Esophagus muscularis mucosa (tissue), 4 donors: ENCODE results near the gene KANSL3. TPM values are rescaled to one million over a fixed set of nuclear protein-coding genes. Genes with fewer than 3 reads are reported as not detected.
"Not testable (repeated sequence)": the region's sequence is repeated elsewhere in the genome, so short reads cannot be mapped to it uniquely, and the experiment has no call there.

Experiments used
- DNase-seq: peaks from one replicate; pipeline ENCODE4 v3.0.0-alpha.2; 2017; ENCODE audit errors: extremely low spot score
- H3K27ac ChIP-seq, 4 donors: fragments of 200-600 bp; sonication (generic); replicated peaks in 1 of 4; 1 replicate in 3 of 4; 2 replicates in 1 of 4; pipeline ENCODE4 v1.5.1; 2016 to 2019; ENCODE audit warnings: mild to moderate bottlenecking in 1 of 4
- H3K27me3 ChIP-seq, 4 donors: fragments of 200-600 bp; sonication (generic); one replicate each; pipeline versions ENCODE4 v1.5.1 to v1.6.0; 2016 to 2019
- H3K36me3 ChIP-seq, 4 donors: fragments of 200-600 bp; sonication (generic); one replicate each; pipeline ENCODE4 v1.5.1; 2016 to 2019
- H3K4me1 ChIP-seq, 4 donors: fragments of 200-600 bp; sonication (generic); one replicate each; pipeline ENCODE4 v1.5.1; 2016 to 2019
- H3K4me3 ChIP-seq, 4 donors: fragments of 200-600 bp; sonication (generic); 1 replicate in 2 of 4; 2 replicates in 2 of 4; pipeline ENCODE4 v1.5.1; 2016 to 2019; ENCODE audit warnings: mild to moderate bottlenecking in 4 of 4, moderate library complexity in 1 of 4
- H3K9me3 ChIP-seq, 4 donors: fragments of 200-600 bp; sonication (generic); 1 replicate in 3 of 4; 2 replicates in 1 of 4; pipeline ENCODE4 v1.5.1; 2016 to 2019
- CTCF ChIP-seq, 3 experiments: fragments of 200-600 bp in 2 of 3; fragments of 450-650 bp in 1 of 3; sonication (generic) in 2 of 3; IDR thresholded peaks; one replicate each; pipeline ENCODE4 v1.5.1; 2017 to 2019; ENCODE audit warnings: antibody characterized with exemption in 3 of 3, mild to moderate bottlenecking in 2 of 3, moderate library complexity in 1 of 3
- EP300 ChIP-seq: sonication (generic); formaldehyde crosslinking; IDR thresholded peaks from one replicate; pipeline ENCODE4 v1.6.1; 2017; ENCODE audit warnings: antibody characterized with exemption
- POLR2A ChIP-seq: fragments of 450-650 bp; IDR thresholded peaks from one replicate; pipeline ENCODE4 v1.6.1; 2017; ENCODE audit warnings: antibody characterized with exemption, moderate library complexity, mild to moderate bottlenecking, low read depth
- POLR2AphosphoS5 ChIP-seq, 2 donors: sonication (generic); formaldehyde crosslinking; IDR thresholded peaks; one replicate each; pipeline ENCODE4 v1.6.1; 2017; ENCODE audit warnings: antibody characterized with exemption in 2 of 2
- WGBS: methylation state at CpG from one replicate; pipeline ENCODE4 v1.1.5; 2018; 5-methylcytosine and 5-hydroxymethylcytosine counted together
- intact Hi-C: fragments of 100-400 bp; cut with DNase I; formaldehyde crosslinking; loops from one replicate; pipeline ENCODE4 v1.15.1; 2023
- total RNA-seq, 4 donors: library from RNA; depleted of rRNA; stranded (reverse); fragments of >200 nt; gene quantifications; one replicate each; pipeline versions ENCODE4 v1.1.0 to v1.2.1, GENCODE V29; 2016

Gene KANSL3
- total RNA-seq, 4 donors from 2014 or later, result 54.2 to 63.1 (median 59.5) TPM

DNA sequence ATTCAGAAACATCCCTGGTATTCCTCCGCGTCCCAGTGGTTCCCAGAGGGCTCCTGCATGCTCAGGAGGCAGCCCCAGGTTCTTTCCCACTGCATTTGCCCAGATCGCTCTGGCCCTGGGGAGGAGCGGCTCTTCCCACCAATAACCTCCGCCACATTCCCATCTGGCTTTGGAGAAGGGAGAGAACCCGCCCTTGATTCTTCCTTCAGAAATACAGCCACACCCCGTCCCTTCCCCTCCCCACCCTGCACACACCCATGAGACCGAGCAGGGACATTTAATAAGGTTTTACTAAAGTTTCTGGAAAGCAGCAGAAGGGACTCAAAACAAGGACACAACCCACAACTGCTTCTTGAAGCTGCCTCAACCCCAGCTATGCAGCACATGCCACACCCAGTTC lies 79.6 kb downstream of the KANSL3 start:
- H3K36me3 ChIP-seq, result peaks cover 0 to 2% (median 0%) of the 10 kb centered on the region in 4 donors
- no peak overlapping the region for H3K4me3 ChIP-seq
- intact Hi-C loops, result no loop called here
- no peaks in the 10 kb centered on the region for H3K27me3 ChIP-seq
- no peak for TF ChIP-seq POLR2A
- TF ChIP-seq POLR2AphosphoS5 (IDR thresholded peaks at IDR 0.05), result no peak
- TF ChIP-seq CTCF (IDR thresholded peaks at IDR 0.05), result no peak
- no peak for TF ChIP-seq EP300
- 90% methylated on average over 8 of the region's 8 CpGs for WGBS
- DNase-seq, result no peak
- no peak overlapping the region for H3K27ac ChIP-seq
- no peaks in the 10 kb centered on the region for H3K9me3 ChIP-seq
- peaks cover 8 to 15% (median 13%) of the 10 kb centered on the region in 4 donors for H3K4me1 ChIP-seq

DNA sequence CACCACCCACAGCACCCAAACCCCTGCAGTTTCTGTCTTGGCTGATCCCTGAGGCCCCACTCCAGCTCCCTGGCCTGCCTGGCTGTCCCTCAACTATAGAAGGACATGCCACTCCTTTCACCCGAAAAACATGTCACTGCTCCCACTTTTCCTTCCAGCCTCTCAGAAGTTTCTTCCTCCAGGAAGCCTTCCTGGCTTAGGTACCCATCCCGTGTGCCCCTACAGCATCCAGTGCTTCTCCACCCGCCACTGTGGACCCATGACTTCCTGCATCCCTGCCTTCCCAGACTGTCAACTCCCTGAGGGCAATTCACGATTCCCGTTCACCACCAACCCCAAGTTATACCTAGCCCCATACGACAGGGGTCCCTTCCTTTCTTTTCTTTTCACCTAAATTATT lies 80.1 kb downstream of the KANSL3 start:
- 95% methylated on average over 6 of the region's 6 CpGs for WGBS
- H3K36me3 ChIP-seq, result peaks cover 0 to 7% (median 0%) of the 10 kb centered on the region in 4 donors
- no peak for DNase-seq
- no peaks in the 10 kb centered on the region for H3K9me3 ChIP-seq
- H3K27ac ChIP-seq, result no peak overlapping the region
- intact Hi-C loops, result no loop called here
- H3K27me3 ChIP-seq, result no peaks in the 10 kb centered on the region
- TF ChIP-seq POLR2A (no peak), CTCF (IDR thresholded peaks at IDR 0.05) (no peak), EP300 (no peak), POLR2AphosphoS5 (IDR thresholded peaks at IDR 0.05) (no peak)
- no peak overlapping the region for H3K4me3 ChIP-seq
- H3K4me1 ChIP-seq, result peaks cover 8 to 17% (median 13%) of the 10 kb centered on the region in 4 donors

- Histone ChIP-seq H3K36me3 (peaks cover 0 to 13% (median 6%) of the 10 kb centered on the region in 4 donors), H3K4me1 (peaks cover 8 to 17% (median 13%) of the 10 kb centered on the region in 4 donors)
- H3K27ac ChIP-seq, H3K27me3 ChIP-seq, DNase-seq, H3K4me3 ChIP-seq, H3K9me3 ChIP-seq, intact Hi-C loops: not testable (repeated sequence)
- WGBS, result 95% methylated on average over 6 of the region's 6 CpGs
Measured at GRCh38 chr2:96557421-96557820, 80.7 kb downstream of the KANSL3 start.

GRCh38 chr2:96556441-96557330 lies 81.4 kb downstream of the KANSL3 start:
- H3K4me1 ChIP-seq, result peaks cover 8 to 17% (median 13%) of the 10 kb centered on the region in 4 donors
- no peaks in the 10 kb centered on the region for H3K27me3 ChIP-seq
- WGBS, result 86% methylated on average over 15 of the region's 16 CpGs
- intact Hi-C loops, result no loop called here
- TF ChIP-seq EP300 (no peak), CTCF (IDR thresholded peaks at IDR 0.05) (no peak), POLR2AphosphoS5 (IDR thresholded peaks at IDR 0.05) (no peak), POLR2A (no peak)
- no peaks in the 10 kb centered on the region for H3K9me3 ChIP-seq
- H3K27ac ChIP-seq, result no peak overlapping the region
- H3K4me3 ChIP-seq, result no peak overlapping the region
- H3K36me3 ChIP-seq, result peaks cover 0 to 20% (median 13%) of the 10 kb centered on the region in 4 donors
- no peak for DNase-seq

- no peaks in the 10 kb centered on the region for H3K9me3 ChIP-seq
- TF ChIP-seq POLR2AphosphoS5 (IDR thresholded peaks at IDR 0.05) (no peak), EP300 (no peak), POLR2A (no peak), CTCF (IDR thresholded peaks at IDR 0.05) (no peak)
- no peak overlapping the region for H3K4me3 ChIP-seq
- no peak for DNase-seq
- peaks cover 15 to 35% (median 28%) of the 10 kb centered on the region in 4 donors for H3K36me3 ChIP-seq
- H3K27me3 ChIP-seq, result no peaks in the 10 kb centered on the region
- H3K27ac ChIP-seq, result no peak overlapping the region
- peaks cover 8 to 17% (median 13%) of the 10 kb centered on the region in 4 donors for H3K4me1 ChIP-seq
- 81% methylated on average over 13 of the region's 14 CpGs for WGBS
- intact Hi-C loops, result loop anchor here (2.0 kb wide), 1 partner anchor 28 kb away; no protein-coding TSS in a partner anchor
Measured at GRCh38 chr2:96555146-96555610, 82.9 kb downstream of the KANSL3 start.
